Activated CD8-positive, alpha-beta memory T cell treated with anti-CD3 and anti-CD28 coated beads for 4 hours (primary cell): ENCODE measurements around the gene GNAO1.

Experiments
- DNase-seq, 2 donors: peaks; one replicate each; pipeline ENCODE4 v3.0.0-alpha.2; 2020; ENCODE audit warnings: low read depth in 2 of 2

Gene GNAO1

DNA sequence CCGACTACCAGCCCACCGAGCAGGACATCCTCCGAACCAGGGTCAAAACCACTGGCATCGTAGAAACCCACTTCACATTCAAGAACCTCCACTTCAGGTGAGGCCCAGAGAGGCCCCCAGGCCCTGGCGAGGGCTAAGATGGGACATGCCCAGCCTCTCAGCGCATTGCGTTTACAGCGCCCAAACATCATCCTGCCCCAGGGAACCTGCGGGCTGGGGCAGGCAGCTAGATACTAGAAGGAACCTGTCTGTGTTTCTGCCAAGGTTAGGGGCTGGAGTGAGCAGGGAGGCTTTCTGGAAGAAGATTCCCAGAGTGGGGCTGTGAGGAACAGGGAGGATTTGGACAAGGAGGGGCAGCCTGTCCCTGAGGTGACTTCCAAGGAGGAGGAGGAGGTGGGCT is 143.5 kb downstream of the GNAO1 start:
- no peak for DNase-seq

DNA sequence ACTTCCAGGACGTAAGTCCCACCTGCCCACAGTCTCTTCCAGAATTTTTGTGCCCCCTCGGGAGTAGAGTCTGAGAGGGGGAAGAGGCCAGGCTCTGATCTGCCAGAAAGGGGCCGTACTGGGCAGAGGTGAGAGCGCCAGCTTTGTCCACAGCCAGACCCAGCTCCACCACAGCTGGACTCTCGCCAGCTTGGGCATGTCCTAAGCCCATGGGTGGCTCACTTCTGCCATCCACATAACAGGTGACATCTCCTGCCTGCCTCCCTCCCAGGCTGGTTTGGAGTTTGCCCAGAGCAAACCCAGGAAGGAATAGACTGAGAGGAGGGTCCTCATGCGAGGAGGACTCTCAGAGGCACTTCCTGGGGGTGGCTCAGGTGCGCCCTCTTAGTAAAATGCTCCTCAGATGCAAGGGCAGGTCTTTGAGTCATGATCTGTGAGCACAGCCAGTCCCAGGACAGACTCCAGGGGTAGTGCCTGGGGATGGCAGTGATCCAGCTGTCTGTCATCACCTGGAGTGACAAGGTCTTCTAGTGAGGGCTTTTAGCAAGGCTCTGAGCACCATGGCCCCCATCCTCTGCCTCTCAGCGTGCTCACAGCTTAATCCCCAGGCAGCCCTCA is 144.9 kb downstream of the GNAO1 start:
- no peak for DNase-seq

DNA sequence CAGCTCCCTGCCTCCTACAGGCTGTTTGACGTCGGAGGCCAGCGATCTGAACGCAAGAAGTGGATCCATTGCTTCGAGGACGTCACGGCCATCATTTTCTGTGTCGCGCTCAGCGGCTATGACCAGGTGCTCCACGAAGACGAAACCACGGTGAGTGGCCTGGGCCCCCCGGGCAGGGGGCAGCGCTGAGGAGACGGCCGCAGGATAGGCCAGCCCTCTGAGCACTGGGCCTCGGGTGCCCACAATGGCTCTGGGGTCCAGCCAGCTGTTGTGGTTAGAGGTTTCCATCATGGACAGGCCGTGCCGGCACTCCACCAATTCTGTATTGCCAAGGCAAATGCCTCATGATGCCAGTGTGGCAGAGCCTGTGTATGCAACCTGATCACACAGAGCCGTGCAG is 145.4 kb downstream of the GNAO1 start:
- DNase-seq = no peak

DNA sequence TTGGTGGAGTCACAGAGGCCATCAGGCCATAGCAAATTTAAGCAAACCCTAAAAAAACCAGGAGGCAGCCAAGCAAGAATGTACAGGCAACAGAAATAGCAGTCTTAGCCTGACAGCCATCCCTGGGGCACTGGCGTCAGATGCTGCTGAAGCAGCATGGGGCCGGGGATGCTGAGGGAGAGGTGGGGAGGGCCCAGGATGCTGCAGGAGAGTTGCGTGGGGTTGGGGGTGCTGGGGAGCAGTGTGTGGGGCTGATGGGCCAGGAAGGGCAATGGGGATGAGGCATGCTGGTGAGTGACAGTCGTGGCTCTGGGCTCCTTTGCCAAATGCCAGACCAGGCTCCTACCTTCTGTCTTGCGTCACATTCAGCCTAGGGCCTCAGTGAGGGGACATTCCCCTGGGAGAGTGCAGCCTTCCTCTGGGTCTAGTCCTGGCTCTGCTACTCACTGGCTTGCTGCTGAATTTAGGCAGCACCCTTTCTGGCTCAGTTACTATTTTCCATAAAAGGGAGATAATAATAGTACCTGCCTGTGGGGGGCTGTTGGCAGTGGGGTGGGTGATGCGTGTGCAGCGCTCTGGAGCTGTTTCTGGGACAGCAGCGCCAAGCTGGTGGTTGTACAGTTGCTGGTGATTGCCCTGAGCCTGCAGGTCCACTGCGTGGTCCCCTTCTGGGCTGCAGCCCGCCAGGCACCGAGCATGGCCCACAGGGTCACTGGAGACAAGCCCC is 146.0 kb downstream of the GNAO1 start:
- DNase-seq = no peak

DNA sequence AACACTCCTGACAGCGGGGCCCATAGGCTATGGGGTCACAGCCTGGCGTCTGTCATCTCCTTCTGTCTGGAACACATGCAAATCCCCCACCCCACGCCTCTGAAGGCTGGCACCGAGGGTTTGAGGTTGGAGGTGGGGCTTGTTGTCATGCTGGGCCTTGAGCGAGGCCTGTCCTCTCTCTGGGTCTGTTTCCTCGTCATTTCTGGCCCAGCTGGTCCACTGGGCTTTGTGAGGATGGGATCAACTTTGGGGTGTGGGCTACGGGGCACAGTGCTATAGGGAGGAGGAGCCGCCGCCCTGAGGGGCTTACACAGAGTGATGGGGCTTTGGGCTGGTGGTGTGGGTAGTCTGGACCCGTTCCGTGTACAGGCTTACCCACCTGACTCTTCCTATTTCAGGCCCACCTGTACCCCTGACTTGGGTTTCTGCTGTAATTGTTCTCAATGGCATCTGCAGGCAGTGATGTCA is 146.6 kb downstream of the GNAO1 start:
- DNase-seq = no peak

DNA sequence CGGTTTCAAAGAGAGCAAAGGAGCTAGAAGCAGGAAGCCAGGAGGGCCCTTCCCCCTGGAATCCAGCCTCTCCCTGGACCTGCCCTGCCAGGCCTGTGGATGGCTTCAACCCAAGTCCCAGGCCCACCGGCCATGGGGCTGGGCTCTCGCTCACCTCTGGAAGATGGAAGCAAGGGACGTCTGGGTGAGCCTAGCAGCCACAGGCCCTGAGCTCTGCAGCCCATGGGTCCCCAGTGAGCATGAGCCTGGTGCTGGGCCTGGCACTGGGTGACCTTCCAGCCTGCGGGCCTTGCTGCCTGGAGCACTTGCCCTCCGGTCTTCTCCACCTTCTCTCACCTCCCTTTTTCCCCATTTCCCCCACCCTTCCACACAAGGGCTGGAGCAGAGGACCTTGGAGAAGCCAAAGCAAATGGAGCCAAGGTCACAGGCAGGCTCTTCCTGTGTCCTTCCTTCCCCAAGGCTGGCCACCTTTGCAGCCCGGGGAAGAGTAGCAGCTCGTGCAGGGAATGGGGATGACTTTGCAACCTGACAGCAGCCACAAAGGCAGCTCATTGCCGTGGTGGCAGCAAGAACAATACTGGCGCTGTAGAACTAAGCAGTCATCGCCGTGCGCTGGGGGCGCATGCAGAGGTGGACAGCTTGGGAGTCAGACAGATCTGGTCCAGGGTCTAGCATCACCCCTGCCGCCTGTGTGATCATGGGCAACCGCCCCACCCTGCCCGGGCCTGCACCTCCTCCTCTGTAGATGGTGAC is 147.5 kb downstream of the GNAO1 start:
- no peak for DNase-seq

DNA sequence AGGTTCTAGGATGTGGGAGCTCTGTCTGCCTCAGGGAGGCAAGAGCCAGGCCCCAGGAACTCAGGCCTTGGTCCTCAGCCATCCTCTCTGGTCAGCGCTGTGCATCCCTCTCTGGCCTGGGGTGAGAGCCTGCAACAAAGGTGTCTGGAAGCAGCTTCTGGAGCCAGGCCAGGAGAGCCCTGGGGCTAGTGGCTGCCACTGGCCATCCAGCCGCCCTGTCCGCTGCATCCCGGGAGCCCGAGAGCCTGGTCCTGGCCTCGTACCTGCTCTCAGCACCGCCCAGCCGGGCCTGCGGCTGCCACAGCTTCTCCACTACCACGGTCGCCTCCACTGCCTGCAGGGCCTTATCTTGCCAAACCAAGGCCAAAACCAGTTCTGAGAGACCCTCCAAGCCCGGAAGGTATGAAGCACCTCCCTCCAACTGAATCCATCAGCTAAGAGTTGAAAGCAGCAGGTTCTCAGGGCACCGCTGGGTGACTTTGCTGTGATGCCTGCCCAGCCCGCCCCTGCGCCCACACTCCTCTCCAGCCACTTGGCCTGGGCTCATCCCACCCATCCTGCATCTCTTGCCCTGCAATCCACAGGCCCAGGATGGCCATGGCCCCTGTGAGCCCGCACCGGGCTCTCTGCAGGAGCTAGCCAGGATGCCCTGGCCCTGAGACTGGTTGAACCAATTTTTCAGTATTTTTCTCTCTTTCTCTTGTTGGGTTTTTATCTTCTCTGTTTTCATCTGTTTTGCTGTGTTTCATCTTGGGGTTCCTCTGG is 148.3 kb downstream of the GNAO1 start:
- no peak for DNase-seq

DNA sequence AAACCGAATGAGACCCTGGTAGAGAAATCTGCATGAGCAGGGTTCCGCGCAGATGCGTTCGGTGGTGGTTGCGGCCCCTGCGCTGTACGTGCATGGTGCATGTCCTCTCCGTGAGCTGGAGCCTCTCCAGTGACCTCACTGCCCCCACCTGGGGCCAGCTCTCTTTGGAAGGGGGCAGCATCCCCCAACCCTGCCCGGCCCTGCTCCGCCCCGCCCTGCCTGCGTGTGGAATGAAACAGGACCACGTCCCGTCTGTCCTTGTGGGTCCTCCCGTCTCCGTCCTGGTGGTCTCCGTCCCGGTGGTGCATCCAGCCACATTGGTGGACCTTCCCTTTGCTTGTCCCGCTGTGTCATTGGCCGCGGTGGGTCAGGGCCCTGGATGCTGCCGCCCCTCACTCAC is 149.1 kb downstream of the GNAO1 start:
- DNase-seq = no peak

DNA sequence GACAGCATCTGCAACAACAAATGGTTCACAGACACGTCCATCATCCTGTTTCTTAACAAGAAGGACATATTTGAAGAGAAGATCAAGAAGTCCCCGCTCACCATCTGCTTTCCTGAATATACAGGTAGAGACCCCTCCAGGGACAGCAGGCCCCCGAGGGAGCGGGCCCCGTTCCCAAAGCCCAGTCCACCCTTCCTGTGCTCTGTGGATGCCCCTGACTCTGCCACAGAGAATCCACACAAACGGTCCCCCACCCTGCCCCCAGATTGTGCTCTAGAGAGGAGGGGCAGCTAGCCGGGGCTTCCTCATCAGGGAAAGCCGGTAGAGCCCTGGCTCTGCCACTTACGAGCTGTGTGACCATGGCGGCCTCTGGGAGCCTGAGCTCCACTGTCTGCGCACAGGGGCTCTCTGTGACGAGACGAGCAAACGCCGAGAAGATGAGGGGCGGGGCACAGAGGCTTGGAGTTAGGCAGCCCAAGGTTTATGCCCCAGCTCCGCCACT is 149.6 kb downstream of the GNAO1 start:
- DNase-seq = no peak

DNA sequence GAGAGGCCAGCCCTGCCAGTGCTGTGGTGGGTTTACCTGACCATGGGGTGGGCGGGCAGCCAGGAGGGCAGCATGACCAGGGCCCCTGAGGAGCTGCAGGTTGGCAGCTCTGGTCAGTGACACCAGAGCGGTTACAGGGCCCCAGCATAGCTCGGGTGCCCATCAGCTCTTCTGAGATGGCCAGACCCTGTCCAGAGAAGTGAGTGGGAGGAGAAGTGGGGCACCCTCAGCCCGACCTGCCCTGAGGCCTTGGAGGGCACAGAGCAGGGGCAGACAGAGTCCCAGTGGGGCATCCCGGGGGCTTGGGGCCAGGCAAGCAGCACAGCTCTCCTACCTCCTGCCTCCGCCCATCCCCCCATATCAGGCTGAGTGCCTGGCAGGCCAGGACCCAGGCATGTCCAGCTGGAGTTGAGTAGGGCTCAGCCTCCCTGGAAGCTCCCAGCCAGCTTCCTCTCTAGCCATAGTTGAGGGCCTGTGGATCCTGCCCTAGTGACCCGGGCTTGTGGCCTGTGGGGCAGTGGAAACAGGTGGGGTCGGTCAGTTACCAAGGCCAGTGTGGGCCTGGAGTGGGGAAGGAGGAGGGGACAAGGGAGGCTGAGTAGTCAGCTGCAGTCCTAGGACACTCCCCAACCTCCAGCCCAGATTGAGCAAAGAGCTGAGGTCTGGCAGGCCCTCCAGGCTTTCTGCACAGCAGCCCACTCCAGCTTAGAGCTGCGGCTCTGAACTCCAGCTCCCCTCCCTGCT is 150.5 kb downstream of the GNAO1 start:
- DNase-seq = no peak

DNA sequence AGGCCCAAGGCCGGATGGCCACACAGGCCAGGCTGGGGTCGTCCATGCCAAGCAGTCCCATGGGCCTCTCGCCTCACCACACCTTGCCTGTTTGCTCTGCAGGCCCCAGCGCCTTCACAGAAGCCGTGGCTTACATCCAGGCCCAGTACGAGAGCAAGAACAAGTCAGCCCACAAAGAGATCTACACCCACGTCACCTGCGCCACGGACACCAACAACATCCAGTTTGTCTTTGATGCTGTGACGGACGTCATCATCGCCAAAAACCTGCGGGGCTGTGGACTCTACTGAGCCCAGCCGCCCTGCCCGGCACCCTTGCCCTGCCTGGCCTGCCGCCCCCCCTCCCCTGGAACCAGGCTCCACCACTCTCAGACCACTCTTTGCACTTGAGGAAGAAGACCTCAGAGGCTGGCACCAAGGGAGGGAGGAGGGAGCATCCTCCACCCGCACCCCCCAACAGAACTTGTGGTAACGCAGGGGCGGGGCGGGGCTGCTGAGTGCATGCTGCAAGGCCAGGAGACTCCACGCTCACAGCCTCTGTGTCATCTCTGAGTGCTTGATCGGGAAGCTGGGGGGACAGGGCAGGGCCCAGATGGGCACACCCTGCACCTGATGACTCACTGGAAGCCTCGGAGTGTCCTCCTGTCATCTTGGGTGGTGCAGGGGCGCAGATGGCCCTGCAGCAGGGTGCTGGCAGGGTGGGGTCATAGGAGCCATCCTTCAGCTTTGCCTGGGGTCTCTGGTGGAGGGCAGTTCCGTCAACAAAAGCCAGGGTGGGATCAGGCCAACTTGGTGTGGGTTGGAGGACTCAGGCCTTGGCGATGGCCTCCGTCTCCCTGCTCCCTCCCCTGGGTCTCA is 152.6 kb downstream of the GNAO1 start:
- no peak for DNase-seq

DNA sequence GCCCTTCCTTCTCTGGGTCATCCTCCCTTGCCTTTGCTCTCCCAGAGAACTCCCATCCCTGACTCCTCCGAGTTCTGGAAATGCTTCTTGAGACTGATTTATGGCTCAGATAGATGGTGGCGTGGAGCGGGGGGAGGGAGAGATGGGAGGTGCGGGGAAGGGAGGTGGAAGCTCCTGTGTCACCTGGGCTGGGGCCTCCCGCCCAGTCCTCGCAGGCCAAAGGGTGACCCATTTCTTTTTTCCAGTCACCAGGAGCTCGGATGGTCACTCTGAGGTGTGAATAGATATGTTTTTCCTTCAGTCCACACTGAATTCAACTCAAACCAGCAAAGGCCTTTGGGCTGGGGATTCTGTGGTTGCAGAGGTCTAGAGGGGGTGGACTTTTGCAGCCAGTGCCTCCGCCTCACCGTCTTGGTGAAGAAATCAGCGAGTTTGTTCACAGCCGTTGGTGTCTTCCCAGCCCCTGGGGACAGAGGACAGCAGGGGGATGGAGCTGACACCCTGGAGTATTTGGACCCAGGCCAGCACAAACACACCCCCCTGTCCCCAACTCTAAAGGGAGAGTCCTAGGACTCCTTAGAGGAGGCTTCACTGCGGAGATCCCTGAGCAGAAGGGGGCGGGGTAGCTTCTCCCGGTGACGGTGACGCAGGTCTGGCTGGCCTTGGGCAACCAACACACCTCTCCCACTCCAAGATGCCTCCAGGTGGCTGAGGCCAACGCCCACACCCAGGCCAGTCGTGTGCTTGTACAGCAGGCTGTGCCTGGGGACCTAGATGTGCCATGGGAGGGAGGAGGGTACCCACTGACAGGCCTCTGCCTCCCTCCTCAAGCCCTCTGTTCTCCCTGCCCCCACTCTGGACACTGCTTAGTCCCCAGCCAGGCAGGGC is 153.5 kb downstream of the GNAO1 start:
- no peak for DNase-seq

DNA sequence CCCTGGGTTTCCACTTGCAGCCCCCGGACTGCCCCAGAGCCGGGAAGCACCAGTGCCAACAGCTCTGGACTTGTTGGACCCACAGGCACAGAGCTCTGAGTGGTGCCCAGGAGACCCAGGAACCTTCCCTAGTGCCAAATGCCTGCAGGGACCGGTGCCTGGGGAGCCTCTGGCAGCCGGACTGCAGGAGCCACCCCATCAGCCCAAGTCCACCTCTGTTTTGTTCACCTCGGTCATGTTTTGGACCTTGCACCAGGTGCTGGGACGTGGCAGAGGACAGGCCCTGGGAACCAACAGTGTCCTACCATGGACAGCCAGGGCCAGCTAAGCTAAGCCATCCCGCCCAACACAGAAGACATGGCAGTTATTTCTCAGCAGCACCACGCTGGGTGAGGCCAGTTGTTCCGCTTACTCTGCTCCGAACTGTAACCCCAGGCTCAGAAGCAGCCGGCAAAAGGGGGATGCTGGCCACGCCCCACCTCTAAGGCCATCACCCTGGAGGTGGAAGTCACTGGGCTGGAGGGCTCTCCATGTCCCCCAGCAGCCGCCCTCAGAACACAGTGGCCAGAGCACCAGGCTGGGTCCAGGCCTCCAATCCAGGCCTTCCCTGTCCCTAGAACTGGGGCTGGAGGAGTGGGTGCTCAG is 154.2 kb downstream of the GNAO1 start:
- DNase-seq = no peak

DNA sequence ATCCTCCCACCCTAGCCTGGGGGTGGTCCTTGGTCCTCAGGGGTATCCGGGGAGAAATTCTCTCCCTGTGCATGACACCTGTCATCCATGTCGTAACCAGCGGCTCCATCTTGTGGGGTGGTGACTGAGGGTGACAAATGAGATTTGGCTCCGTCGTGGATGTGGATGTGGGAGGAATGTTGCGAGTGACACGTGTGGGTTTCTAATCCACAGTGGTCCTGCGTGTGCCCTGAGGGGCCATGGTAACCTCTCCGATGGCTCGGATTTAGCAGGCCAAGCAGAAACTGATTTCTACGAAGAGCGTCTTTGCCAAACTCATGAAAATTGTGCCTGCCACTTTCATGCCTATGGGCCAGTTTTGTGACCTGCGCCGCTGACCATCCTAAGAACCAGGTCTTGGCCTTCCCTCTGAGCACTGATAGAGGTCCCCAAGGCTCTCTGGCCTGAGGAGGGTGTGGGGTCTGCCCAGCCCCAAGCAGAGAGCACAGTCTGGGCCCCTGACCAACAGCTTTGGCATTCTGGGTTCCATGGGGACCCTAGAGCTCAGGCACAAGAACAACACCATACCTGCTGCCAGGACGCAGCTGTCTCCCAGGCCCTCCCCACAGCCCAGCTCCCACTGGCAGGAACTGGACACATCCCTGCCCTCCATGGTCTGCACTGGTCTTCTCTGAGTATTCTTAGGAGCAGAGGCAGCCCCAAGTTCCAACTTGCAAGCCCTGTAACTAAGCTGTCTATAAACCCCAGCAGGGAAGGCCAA is 155.0 kb downstream of the GNAO1 start:
- no peak for DNase-seq

DNA sequence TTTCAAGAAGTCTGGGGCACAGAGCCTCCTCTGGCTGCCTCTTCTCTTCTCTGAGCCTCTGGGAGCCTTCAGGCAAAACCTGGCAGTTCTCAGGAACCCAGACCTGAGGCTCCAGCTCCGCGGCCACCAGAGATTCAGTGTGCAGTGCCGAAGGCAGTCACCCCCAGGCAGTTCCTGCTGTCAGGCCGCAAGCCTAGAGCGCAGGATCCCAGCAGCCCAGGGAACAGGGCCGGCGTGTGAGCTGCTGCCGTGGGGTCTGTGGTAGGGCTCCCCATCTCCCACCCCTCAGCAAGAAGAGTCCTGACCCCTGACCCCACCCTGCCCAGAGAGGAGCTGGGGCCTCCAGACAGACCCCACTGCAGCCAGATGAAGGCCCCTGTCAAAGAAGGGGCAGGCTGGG is 155.9 kb downstream of the GNAO1 start:
- DNase-seq = no peak

DNA sequence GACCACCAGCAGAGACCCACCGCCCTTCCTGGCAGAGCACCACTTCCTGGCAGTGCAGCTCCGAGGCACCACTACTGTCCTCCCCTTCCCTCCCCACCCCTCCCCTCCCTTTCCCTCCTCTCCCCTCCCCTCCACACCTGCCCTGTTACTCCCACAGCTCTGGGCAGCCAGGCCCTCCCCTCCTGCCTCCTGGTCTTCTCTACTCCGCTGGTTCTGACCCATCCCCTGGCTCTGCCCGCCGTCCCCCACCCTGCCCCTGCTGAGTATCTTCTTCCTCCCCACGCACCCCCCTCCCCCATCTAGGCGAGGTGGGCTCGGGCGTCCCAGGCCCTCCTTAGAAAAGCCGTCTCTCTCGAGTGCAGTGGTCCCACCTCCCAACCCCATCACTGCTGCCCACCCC is 156.4 kb downstream of the GNAO1 start:
- no peak for DNase-seq

DNA sequence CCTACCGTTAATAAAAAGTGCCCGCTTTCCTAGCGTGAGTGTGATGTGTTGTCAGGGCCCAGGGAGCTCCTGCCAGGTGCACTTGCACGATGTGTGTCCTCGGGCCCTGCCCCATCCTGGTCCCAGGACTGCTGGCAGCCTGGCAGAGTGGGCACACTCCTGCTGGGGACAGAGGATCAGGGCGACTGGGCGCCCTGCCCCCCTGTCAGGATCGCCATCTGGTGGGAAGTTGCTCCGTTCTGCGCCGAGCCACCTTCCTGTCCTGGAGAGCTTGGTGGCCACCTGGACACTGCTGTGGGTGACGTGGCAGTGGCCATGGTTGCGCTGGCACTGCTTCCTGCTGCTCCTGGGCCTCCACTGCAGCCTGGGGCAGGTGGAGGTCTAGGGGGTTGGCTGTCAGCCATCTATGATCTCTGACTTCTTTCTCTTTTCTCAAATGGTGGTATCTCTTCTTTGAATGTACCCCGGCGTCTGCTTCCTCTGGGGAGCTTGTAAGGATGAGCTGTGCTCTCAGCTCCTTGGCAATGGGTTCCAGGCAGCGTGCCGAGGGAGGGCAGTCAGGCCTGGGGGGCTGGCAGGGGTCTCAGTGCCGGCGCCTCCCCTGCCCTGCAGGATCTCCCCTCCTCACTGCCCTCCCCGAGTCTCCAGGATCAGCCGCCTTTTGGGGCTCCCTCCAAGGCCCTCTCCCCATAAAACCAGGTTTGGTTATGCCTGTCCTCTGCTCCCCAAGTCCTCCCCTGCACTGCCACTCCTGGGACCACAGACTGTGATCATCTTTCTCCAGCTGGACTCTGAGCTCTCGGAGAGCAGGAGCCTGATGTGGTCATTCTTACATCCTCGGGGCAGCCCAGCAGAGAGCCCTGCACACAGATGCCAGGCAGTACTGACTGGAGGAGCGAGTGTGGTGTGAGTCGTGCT is 157.1 kb downstream of the GNAO1 start:
- DNase-seq = no peak
